A673 (cell line): ENCODE data around the gene IMP4. TPM values are rescaled to one million over a fixed set of nuclear protein-coding genes. Genes with fewer than 3 reads are reported as not detected.

Experiments used
- BruUV-seq: library from RNA; stranded (reverse); fragments of 400-500 nt; replicated peaks from 2 replicates; lab custom pipeline; 2021; lab: Mats Ljungman, UMichigan
- CTCF ChIA-PET: fragments of 300-600 bp; sonication (Branson Sonifier 250); formaldehyde crosslinking; loops from one replicate; lab custom pipeline; 2022; ENCODE audit warnings: antibody characterized with exemption; lab: Charles Lee
- POLR2A ChIA-PET: fragments of 300-600 bp; sonication (Branson Sonifier 250); formaldehyde crosslinking; loops from one replicate; lab custom pipeline; 2022; ENCODE audit warnings: antibody characterized with exemption; ENCODE audit not compliant: low non-redundant PET; lab: Charles Lee
- DNase-seq: peaks from one replicate; pipeline ENCODE4 v3.0.0-alpha.2; 2015; ENCODE audit warnings: low spot score
- H3K27ac ChIP-seq: fragments of 200-600 bp; sonication (generic); 2 replicates; pipeline ENCODE4 v1.5.1; 2016; ENCODE audit warnings: mixed run types, low read depth, mild to moderate bottlenecking, mixed read lengths, antibody characterized with exemption, low read length; ENCODE audit not compliant: poor library complexity, severe bottlenecking
- H3K27me3 ChIP-seq: fragments of 200-600 bp; sonication (generic); replicated peaks from 2 replicates; pipeline ENCODE4 v1.6.1; 2017; ENCODE audit warnings: mixed run types, low read depth, mild to moderate bottlenecking, mixed read lengths, antibody characterized with exemption, low read length; ENCODE audit not compliant: insufficient read depth, poor library complexity
- H3K36me3 ChIP-seq: fragments of 200-600 bp; sonication (generic); 2 replicates; pipeline ENCODE4 v1.6.1; 2016; ENCODE audit warnings: mixed run types, mild to moderate bottlenecking, mixed read lengths, antibody characterized with exemption, low read length; ENCODE audit not compliant: insufficient read depth, poor library complexity, severe bottlenecking
- H3K4me1 ChIP-seq: fragments of 200-600 bp; sonication (generic); 2 replicates; pipeline ENCODE4 v1.6.1; 2017; ENCODE audit warnings: mixed run types, mild to moderate bottlenecking, mixed read lengths, antibody characterized with exemption, low read length; ENCODE audit not compliant: insufficient read depth, poor library complexity, severe bottlenecking
- H3K4me3 ChIP-seq: fragments of 200-600 bp; sonication (generic); 2 replicates; pipeline ENCODE4 v1.5.1; 2016; ENCODE audit warnings: low read depth, mixed run types, mild to moderate bottlenecking, mixed read lengths, low read length; ENCODE audit not compliant: poor library complexity, severe bottlenecking
- H3K9me3 ChIP-seq: fragments of 200-600 bp; sonication (generic); 2 replicates; pipeline ENCODE4 v1.6.1; 2016; ENCODE audit warnings: mixed run types, low read depth, mild to moderate bottlenecking, mixed read lengths, antibody characterized with exemption, low read length; ENCODE audit not compliant: poor library complexity, severe bottlenecking
- EZH2 ChIP-seq: fragments of 200-600 bp; sonication (generic); IDR thresholded peaks from 2 replicates; pipeline ENCODE4 v1.6.1; 2017; ENCODE audit warnings: borderline replicate concordance, low read depth, mild to moderate bottlenecking, mixed read lengths, antibody characterized with exemption, low read length; ENCODE audit not compliant: poor library complexity, severe bottlenecking
- intact Hi-C: fragments of 100-400 bp; cut with micrococcal nuclease; formaldehyde crosslinking; loops from one replicate; pipeline ENCODE4 v1.10.0; 2022; ENCODE audit not compliant: unreplicated experiment
- total RNA-seq: library from RNA; stranded (reverse); gene quantifications from 2 replicates; pipeline ENCODE4 v1.2.3, GENCODE V29; 2021
- TF ChIP-seq, protein P1 (sequence below): fragments of 300-800, 200-600 bp; sonication (generic); conservative IDR thresholded peaks from 2 replicates; pipeline ENCODE4 v1.5.1; 2017; ENCODE audit warnings: low read depth, mild to moderate bottlenecking, antibody characterized with exemption, low read length, moderate library complexity, mixed read lengths

Gene IMP4
- total RNA-seq, 1 experiment from 2014 or later: 112 TPM

DNA sequence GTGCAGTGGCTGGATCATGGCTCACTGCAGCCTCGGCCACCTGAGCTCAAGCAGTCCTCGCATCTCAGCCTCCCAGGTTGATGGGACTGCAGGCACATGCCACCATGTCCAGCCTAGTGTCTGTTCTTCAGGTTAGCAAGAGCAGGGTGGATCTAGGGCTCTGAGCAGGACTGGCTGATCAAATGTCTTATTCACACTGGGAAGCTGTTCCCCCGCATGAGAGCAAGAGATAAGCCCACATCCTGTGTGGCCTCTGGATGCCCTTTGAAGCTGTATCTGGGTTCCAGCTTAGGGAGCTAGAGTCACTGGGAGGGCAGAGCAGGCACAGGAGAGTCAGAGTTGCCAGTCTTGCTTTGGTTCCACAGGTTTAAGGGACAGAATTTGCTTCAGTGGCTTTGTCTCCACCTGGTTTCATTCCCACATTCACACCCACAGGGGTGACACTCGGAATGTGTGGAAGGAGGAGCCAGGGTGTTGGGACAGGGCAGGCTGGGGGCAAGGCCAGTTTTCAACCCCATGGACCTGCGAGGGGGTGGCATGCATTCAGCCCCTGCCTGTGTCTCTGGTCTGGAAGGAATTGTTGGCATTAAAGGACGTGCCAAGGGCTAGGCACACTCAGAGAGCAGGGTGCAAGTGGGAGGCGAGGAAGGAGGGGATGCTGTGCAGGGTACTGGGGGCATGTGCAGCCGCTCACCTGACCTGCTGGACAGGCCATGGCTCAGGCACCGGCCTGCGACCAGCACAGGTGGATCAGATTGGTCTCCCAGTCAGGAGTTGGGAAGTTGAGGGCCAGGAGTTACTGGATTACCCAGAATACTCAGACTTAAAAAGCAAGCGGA, 37.6 kb downstream of the IMP4 start:
- DNase-seq: no peak
- Histone ChIP-seq H3K36me3 (no peaks in the 10 kb centered on the region), H3K9me3 (no peaks in the 10 kb centered on the region), H3K27ac (no peak overlapping the region), H3K4me1 (no peaks in the 10 kb centered on the region), H3K27me3 (peaks cover 29% of the 10 kb centered on the region), H3K4me3 (no peak overlapping the region)
- intact Hi-C loops: no loop called here
- BruUV-seq: no TSS peak
- ChIA-PET POLR2A (no interaction called here), CTCF (no interaction called here)
- TF ChIP-seq, protein P1, sequence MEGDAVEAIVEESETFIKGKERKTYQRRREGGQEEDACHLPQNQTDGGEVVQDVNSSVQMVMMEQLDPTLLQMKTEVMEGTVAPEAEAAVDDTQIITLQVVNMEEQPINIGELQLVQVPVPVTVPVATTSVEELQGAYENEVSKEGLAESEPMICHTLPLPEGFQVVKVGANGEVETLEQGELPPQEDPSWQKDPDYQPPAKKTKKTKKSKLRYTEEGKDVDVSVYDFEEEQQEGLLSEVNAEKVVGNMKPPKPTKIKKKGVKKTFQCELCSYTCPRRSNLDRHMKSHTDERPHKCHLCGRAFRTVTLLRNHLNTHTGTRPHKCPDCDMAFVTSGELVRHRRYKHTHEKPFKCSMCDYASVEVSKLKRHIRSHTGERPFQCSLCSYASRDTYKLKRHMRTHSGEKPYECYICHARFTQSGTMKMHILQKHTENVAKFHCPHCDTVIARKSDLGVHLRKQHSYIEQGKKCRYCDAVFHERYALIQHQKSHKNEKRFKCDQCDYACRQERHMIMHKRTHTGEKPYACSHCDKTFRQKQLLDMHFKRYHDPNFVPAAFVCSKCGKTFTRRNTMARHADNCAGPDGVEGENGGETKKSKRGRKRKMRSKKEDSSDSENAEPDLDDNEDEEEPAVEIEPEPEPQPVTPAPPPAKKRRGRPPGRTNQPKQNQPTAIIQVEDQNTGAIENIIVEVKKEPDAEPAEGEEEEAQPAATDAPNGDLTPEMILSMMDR: no peak
- TF ChIP-seq EZH2: no peak

DNA sequence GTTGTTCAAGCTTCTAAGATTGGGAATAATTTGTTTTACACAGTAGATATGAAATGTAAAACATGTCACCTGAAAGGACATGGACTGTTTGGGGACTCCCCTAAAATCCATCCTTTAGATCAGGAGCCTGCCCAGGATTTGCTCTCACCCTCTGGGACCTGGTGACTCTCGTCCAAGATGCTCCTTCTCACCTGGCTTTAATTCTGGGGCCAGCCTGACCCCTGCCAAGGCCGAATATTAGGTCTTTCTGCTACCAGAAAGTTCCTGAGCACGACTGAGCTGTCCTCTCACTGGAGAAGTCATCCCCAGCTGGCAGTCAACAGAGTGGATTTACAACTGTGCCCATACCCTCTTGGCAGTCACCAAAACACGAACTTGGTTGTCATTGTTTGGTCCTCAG, 38.4 kb downstream of the IMP4 start:
- no TSS peak for BruUV-seq
- no peaks in the 10 kb centered on the region for H3K36me3 ChIP-seq
- H3K27ac ChIP-seq: no peak overlapping the region
- no peaks in the 10 kb centered on the region for H3K9me3 ChIP-seq
- DNase-seq: no peak
- TF ChIP-seq EZH2: no peak
- TF ChIP-seq, protein P1: no peak
- CTCF ChIA-PET: no interaction called here
- no peaks in the 10 kb centered on the region for H3K4me1 ChIP-seq
- POLR2A ChIA-PET: no interaction called here
- peaks cover 29% of the 10 kb centered on the region for H3K27me3 ChIP-seq
- intact Hi-C loops: no loop called here
- no peak overlapping the region for H3K4me3 ChIP-seq

- DNase-seq: no peak
- ChIA-PET CTCF (no interaction called here), POLR2A (no interaction called here)
- intact Hi-C loops: no loop called here
- TF ChIP-seq, protein P1: no peak
- no peak overlapping the region for H3K27ac ChIP-seq
- no TSS peak for BruUV-seq
- peaks cover 29% of the 10 kb centered on the region for H3K27me3 ChIP-seq
- no peaks in the 10 kb centered on the region for H3K4me1 ChIP-seq
- no peak overlapping the region for H3K4me3 ChIP-seq
- H3K9me3 ChIP-seq: no peaks in the 10 kb centered on the region
- H3K36me3 ChIP-seq: no peaks in the 10 kb centered on the region
Observed at GRCh38 chr2:130381619-130382018, 38.9 kb downstream of the IMP4 start.
